Measurements from ENCODE around the gene SYCP1.

Gene SYCP1

DNA sequence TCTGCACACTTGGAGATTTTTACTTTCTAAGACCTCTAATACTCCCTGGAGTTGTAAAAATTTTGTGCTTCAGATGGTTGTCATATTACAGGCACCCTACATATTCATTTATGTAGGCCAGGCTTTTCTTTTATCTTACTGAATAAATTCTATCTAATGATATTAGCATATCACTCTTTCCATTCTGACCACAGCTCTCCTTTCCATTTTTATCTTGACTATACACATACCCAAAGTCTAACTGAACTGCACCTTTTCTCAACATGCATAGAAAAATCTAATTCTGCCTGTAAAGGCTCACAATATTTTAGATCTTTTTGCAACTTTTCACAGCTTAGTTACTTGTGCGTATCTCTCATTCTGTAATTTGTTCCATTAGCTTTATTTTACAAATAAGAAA, 122.2 kb downstream of the SYCP1 start:
- no peak for TF ChIP-seq CTCF (IDR thresholded peaks at IDR 0.05; ENCODE audit: low read depth, low read length)

GRCh38 chr1:114979278-114979891, 124.7 kb downstream of the SYCP1 start:
- peak; percentile 49 for TF ChIP-seq CTCF (IDR thresholded peaks at IDR 0.05; ENCODE audit: low read depth, low read length)
- no peak overlapping the region for H3K4me3 ChIP-seq (ENCODE audit: low read depth, low read length)

More for the DNA sequence above, 122.2 kb downstream of the SYCP1 start:
- no peak overlapping the region for H3K4me3 ChIP-seq (ENCODE audit: low read depth, low read length)

DNA sequence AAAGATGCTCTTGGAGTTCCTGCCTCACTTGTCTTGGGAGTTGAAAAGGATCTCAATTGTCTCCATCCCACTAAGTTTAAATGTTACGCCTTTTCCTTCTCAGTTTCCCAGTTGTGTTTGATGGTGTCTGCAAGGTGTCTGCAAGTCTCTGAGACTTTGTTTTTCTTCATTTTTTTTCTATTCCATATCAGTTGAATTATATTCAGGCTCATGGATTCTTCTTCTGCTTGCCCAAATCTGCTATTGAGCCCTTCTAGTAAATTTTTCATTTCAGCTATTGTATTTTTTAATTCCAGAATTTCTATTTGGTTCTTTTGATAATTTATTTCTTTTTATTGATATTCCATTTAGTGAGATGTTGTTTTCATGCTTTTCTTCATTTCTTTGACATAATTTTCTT, 127.6 kb downstream of the SYCP1 start:
- TF ChIP-seq CTCF (IDR thresholded peaks at IDR 0.05; ENCODE audit: low read depth, low read length) = no peak
- no peak overlapping the region for H3K4me3 ChIP-seq (ENCODE audit: low read depth, low read length)

DNA sequence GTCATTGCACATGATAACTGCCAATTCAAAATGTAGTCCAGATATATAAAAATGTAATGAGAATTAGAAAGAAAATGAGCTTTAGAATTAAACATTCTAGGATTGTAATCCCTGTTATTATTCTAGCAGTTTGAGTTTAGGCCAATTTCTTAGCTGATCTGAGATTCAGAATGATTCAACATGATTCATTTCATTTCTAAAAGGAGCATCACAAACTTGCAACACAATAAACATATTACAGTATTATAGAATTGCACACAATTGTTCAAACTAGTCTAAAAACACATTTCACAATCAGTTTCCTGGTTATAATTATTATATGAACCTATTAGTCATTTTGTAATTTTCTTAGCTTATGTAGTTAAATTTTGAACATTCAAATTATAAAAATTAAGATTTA, 131.6 kb downstream of the SYCP1 start:
- H3K4me3 ChIP-seq (ENCODE audit: low read depth, low read length) = no peak overlapping the region
- TF ChIP-seq CTCF (IDR thresholded peaks at IDR 0.05; ENCODE audit: low read depth, low read length) = no peak

GRCh38 chr1:114988095-114988494, 133.4 kb downstream of the SYCP1 start:
- H3K4me3 ChIP-seq (ENCODE audit: low read depth, low read length) = no peak overlapping the region
- TF ChIP-seq CTCF (IDR thresholded peaks at IDR 0.05; ENCODE audit: low read depth, low read length) = no peak

- H3K4me3 ChIP-seq (ENCODE audit: low read depth, low read length) = no peak overlapping the region
- TF ChIP-seq CTCF (IDR thresholded peaks at IDR 0.05; ENCODE audit: low read depth, low read length) = no peak
These were observed 143.0 kb downstream of the SYCP1 start for GRCh38 chr1:114997510-114998289.

GRCh38 chr1:115006191-115006590, 151.5 kb downstream of the SYCP1 start:
- H3K4me3 ChIP-seq (ENCODE audit: low read depth, low read length) = no peak overlapping the region
- no peak for TF ChIP-seq CTCF (IDR thresholded peaks at IDR 0.05; ENCODE audit: low read depth, low read length)
